CD14-positive monocyte (primary cell): ENCODE measurements around the gene SLC1A2. TPM values are rescaled to one million over a fixed set of nuclear protein-coding genes. Genes with fewer than 3 reads are reported as not detected.

Source experiments
- DNase-seq, 3 donors: peaks; one replicate each; pipeline ENCODE4 v3.0.0-alpha.2; 2011 to 2022
- H2AFZ ChIP-seq: 2 replicates; pipeline ENCODE4 v1.6.0; 2012; ENCODE audit warnings: mild to moderate bottlenecking, low read depth, low read length, inconsistent platforms; ENCODE audit not compliant: insufficient read depth, poor library complexity, severe bottlenecking
- H3K27ac ChIP-seq, 2 donors: 1 replicate in 1 of 2; 2 replicates in 1 of 2; pipeline ENCODE4 v1.5.1; 2012 to 2013; ENCODE audit warnings: low read length in 2 of 2, control low read depth in 1 of 2, inconsistent platforms in 1 of 2, low read depth in 1 of 2, mild to moderate bottlenecking in 1 of 2
- H3K27me3 ChIP-seq, 2 donors: one replicate each; pipeline versions ENCODE4 v1.6.0 to v1.6.1; 2011 to 2013; ENCODE audit warnings: low read length in 2 of 2; ENCODE audit not compliant: control insufficient read depth in 2 of 2, insufficient read depth in 2 of 2
- H3K36me3 ChIP-seq, 2 donors: replicated peaks in 1 of 2; 1 replicate in 1 of 2; 2 replicates in 1 of 2; pipeline versions ENCODE4 v1.5.1 to v1.6.1; 2012 to 2013; ENCODE audit warnings: low read length in 2 of 2, control low read depth in 1 of 2, inconsistent platforms in 1 of 2, mild to moderate bottlenecking in 1 of 2; ENCODE audit not compliant: insufficient read depth in 2 of 2, control insufficient read depth in 1 of 2
- H3K4me1 ChIP-seq, 2 donors: 1 replicate in 1 of 2; 2 replicates in 1 of 2; pipeline versions ENCODE4 v1.5.1 to v1.6.1; 2012 to 2013; ENCODE audit warnings: low read length in 2 of 2, control low read depth in 1 of 2, inconsistent platforms in 1 of 2, mild to moderate bottlenecking in 1 of 2, moderate library complexity in 1 of 2; ENCODE audit not compliant: insufficient read depth in 2 of 2, control insufficient read depth in 1 of 2
- H3K4me2 ChIP-seq: replicated peaks from 2 replicates; pipeline ENCODE3; 2012; ENCODE audit warnings: low read length, moderate library complexity, mild to moderate bottlenecking; ENCODE audit not compliant: poor library complexity, severe bottlenecking; ENCODE audit errors: extremely low read depth
- H3K4me3 ChIP-seq, 3 experiments: fragments of 200-600 bp in 1 of 3; sonication (generic) in 1 of 3; replicated peaks in 1 of 3; 1 replicate in 2 of 3; 2 replicates in 1 of 3; pipeline ENCODE4 v1.5.1; 2011 to 2013; ENCODE audit warnings: low read length in 3 of 3, mild to moderate bottlenecking in 3 of 3, control low read depth in 2 of 3, low read depth in 2 of 3, inconsistent platforms in 1 of 3, moderate library complexity in 1 of 3
- H3K79me2 ChIP-seq: 2 replicates; pipeline ENCODE4 v1.6.0; 2012; ENCODE audit warnings: mild to moderate bottlenecking, control low read depth, inconsistent platforms, low read length, moderate library complexity; ENCODE audit not compliant: insufficient read depth
- H3K9ac ChIP-seq: 2 replicates; pipeline ENCODE4 v1.6.0; 2017; ENCODE audit warnings: low read length, mild to moderate bottlenecking; ENCODE audit not compliant: insufficient read depth, poor library complexity, severe bottlenecking
- H3K9me3 ChIP-seq, 2 donors: replicated peaks in 1 of 2; 1 replicate in 1 of 2; 2 replicates in 1 of 2; pipeline versions ENCODE4 v1.5.1 to v1.6.1; 2012 to 2013; ENCODE audit warnings: low read length in 2 of 2, control low read depth in 1 of 2; ENCODE audit not compliant: control insufficient read depth in 1 of 2, insufficient read depth in 1 of 2
- H4K20me1 ChIP-seq: 2 replicates; pipeline ENCODE4 v1.6.0; 2012; ENCODE audit warnings: mild to moderate bottlenecking, low read length, control low read depth, moderate library complexity; ENCODE audit not compliant: insufficient read depth
- H3K27ac Mint-ChIP-seq, 7 donors: one replicate each; pipeline ENCODE4 v1.8.0; 2020; ENCODE audit warnings: mild to moderate bottlenecking in 7 of 7, mixed read lengths in 7 of 7, moderate library complexity in 6 of 7, inconsistent platforms in 2 of 7
- H3K27me3 Mint-ChIP-seq, 3 donors: one replicate each; pipeline ENCODE4 v1.8.0; 2021 to 2022; ENCODE audit warnings: low read depth in 3 of 3, mild to moderate bottlenecking in 3 of 3, mixed read lengths in 3 of 3, moderate library complexity in 3 of 3, inconsistent platforms in 1 of 3
- H3K36me3 Mint-ChIP-seq, 2 donors: one replicate each; pipeline ENCODE4 v1.8.0; 2020; ENCODE audit warnings: mixed read lengths in 2 of 2, inconsistent platforms in 1 of 2, mild to moderate bottlenecking in 1 of 2
- H3K4me1 Mint-ChIP-seq: one replicate; pipeline ENCODE4 v1.8.0; 2020; ENCODE audit warnings: mild to moderate bottlenecking, mixed read lengths
- H3K4me3 Mint-ChIP-seq, 2 donors: one replicate each; pipeline ENCODE4 v1.8.0; 2020; ENCODE audit warnings: mild to moderate bottlenecking in 2 of 2, mixed read lengths in 2 of 2, moderate library complexity in 1 of 2
- H3K9me3 Mint-ChIP-seq, 7 donors: one replicate each; pipeline ENCODE4 v1.8.0; 2020 to 2022; ENCODE audit warnings: mixed read lengths in 7 of 7, mild to moderate bottlenecking in 6 of 7, moderate library complexity in 6 of 7, inconsistent platforms in 2 of 7
- WGBS: methylation state at CpG from one replicate; pipeline ENCODE4 v1.1.5; 2013; ENCODE audit warnings: missing lambda C conversion rate; ENCODE audit not compliant: insufficient coverage; 5-methylcytosine and 5-hydroxymethylcytosine counted together
- intact Hi-C, 2 donors: fragments of 100-400 bp; cut with micrococcal nuclease; formaldehyde crosslinking; loops; one replicate each; pipeline versions ENCODE4 v1.15.0 to v1.15.1; 2023
- polyA plus RNA-seq, 3 donors: library from polyadenylated mRNA; depleted of rRNA in 1 of 3; unstranded in 2 of 3; stranded (reverse) in 1 of 3; fragments of 300-500 nt in 2 of 3; fragments of >200 nt in 1 of 3; fragmentation: Illumina TruSeq in 2 of 3; gene quantifications; 1 replicate in 2 of 3; 2 replicates in 1 of 3; pipeline ENCODE4 v1.2.3, GENCODE V29; 2012 to 2021
- TF ChIP-seq, protein P1 (sequence below): fragments of 200-600 bp; IDR thresholded peaks from one replicate; pipeline ENCODE4 v1.8.0; 2022; ENCODE audit warnings: antibody characterized with exemption, mild to moderate bottlenecking

SLC1A2 gene
- polyA plus RNA-seq, 3 donors: 0.07 TPM; not detected in 2

GRCh38 chr11:35250192-35250591 lies 169.2 kb downstream of the SLC1A2 start:
- Histone ChIP-seq H4K20me1 (no peaks in the 10 kb centered on the region), H3K79me2 (no peaks in the 10 kb centered on the region), H3K9me3 (peaks cover 0 to 10% of the 10 kb centered on the region in 2 donors), H2AFZ (no peak overlapping the region), H3K9ac (no peak overlapping the region), H3K36me3 (no peaks in the 10 kb centered on the region), H3K4me1 (peaks cover 8 to 11% of the 10 kb centered on the region in 2 donors), H3K27ac (peak overlapping the region in 1 of 2 donors; percentile 9), H3K27me3 (no peaks in the 10 kb centered on the region), H3K4me2 (no peak overlapping the region), H3K4me3 (no peak overlapping the region)
- peak overlapping the region in 4 of 7 donors; percentile 8 to 75 (median 58) for H3K27ac Mint-ChIP-seq
- intact Hi-C loops: no loop called here
- TF ChIP-seq, protein P1, sequence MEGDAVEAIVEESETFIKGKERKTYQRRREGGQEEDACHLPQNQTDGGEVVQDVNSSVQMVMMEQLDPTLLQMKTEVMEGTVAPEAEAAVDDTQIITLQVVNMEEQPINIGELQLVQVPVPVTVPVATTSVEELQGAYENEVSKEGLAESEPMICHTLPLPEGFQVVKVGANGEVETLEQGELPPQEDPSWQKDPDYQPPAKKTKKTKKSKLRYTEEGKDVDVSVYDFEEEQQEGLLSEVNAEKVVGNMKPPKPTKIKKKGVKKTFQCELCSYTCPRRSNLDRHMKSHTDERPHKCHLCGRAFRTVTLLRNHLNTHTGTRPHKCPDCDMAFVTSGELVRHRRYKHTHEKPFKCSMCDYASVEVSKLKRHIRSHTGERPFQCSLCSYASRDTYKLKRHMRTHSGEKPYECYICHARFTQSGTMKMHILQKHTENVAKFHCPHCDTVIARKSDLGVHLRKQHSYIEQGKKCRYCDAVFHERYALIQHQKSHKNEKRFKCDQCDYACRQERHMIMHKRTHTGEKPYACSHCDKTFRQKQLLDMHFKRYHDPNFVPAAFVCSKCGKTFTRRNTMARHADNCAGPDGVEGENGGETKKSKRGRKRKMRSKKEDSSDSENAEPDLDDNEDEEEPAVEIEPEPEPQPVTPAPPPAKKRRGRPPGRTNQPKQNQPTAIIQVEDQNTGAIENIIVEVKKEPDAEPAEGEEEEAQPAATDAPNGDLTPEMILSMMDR: no peak
- no peaks in the 10 kb centered on the region for H3K36me3 Mint-ChIP-seq
- peaks cover 0 to 11% (median 3%) of the 10 kb centered on the region in 7 donors for H3K9me3 Mint-ChIP-seq
- no peak for DNase-seq
- no peaks in the 10 kb centered on the region for H3K27me3 Mint-ChIP-seq
- peaks cover 14% of the 10 kb centered on the region for H3K4me1 Mint-ChIP-seq
- 100% methylated on average over 1 of the region's 4 CpGs for WGBS
- H3K4me3 Mint-ChIP-seq: no peak overlapping the region

DNA sequence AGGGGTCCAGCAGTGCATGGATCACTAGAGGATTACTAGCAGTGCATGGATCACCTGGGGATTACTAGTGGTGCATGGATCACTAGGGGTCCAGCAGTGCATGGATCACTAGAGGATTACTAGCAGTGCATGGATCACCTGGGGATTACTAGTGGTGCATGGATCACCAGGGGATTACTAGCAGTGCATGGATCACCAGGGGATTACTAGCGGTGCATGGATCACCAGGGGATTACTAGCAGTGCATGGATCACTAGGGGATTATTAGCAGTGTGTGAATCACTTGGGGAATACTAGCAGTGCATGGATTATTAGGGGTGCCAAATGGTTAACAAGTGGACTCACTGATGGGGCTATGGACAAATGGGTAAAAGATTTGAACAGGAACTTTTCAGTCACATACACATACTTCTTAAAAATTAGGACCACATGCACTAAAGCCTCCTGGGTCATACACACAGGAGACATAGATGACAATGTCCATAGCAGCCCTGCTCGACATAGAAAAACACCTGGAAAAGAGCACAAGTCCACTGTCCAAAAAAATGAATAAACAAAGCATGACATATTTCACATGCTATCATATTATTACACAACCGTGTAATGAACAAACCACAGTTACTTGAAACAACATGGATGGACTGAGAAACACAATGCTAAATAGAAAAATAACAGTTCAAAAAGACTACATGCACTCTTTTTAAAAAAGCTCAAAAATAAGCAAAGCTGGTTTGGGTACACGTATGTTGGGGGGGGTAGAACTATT lies 170.6 kb downstream of the SLC1A2 start:
- peaks cover 8 to 11% of the 10 kb centered on the region in 2 donors for H3K4me1 ChIP-seq
- Mint-ChIP-seq H3K27ac (no peak overlapping the region), H3K4me1 (peaks cover 10% of the 10 kb centered on the region), H3K27me3 (no peaks in the 10 kb centered on the region), H3K4me3 (no peak overlapping the region), H3K36me3 (no peaks in the 10 kb centered on the region), H3K9me3 (peaks cover 0 to 11% (median 3%) of the 10 kb centered on the region in 7 donors)
- 45% methylated on average over 2 of the region's 4 CpGs for WGBS
- H3K9ac ChIP-seq: no peak overlapping the region
- no peak overlapping the region for H3K27ac ChIP-seq
- no peaks in the 10 kb centered on the region for H3K79me2 ChIP-seq
- H3K4me2 ChIP-seq: no peak overlapping the region
- H3K4me3 ChIP-seq: no peak overlapping the region
- intact Hi-C loops: loop anchor here in 1 of 2 donors (10.0 kb wide), 1 partner anchor 46 kb away; no protein-coding TSS in a partner anchor
- H3K27me3 ChIP-seq: no peaks in the 10 kb centered on the region
- peaks cover 0 to 10% of the 10 kb centered on the region in 2 donors for H3K9me3 ChIP-seq
- H2AFZ ChIP-seq: no peak overlapping the region
- H4K20me1 ChIP-seq: no peaks in the 10 kb centered on the region
- H3K36me3 ChIP-seq: no peaks in the 10 kb centered on the region
- TF ChIP-seq, protein P1: no peak
- DNase-seq: no peak
